Kidney capillary endothelial cell (primary cell): ENCODE data around the gene EYS.
"Not testable (repeated sequence)": the region's sequence is repeated elsewhere in the genome, so short reads cannot be mapped to it uniquely, and the experiment has no call there.

Experiments
- DNase-seq: peaks from one replicate; pipeline ENCODE4 v3.0.0-alpha.2; 2018; ENCODE audit warnings: low spot score

Gene EYS

GRCh38 chr6:65633501-65633900 lies 73.5 kb downstream of the EYS start:
- DNase-seq = no peak

- DNase-seq = no peak
Observed at GRCh38 chr6:65631711-65632110, 75.3 kb downstream of the EYS start.

GRCh38 chr6:65627434-65627999 lies 79.5 kb downstream of the EYS start:
- not testable (repeated sequence) for DNase-seq

GRCh38 chr6:65627015-65627414 lies 80.0 kb downstream of the EYS start:
- DNase-seq = no peak

- no peak for DNase-seq
Observed at GRCh38 chr6:65623566-65623965, 83.5 kb downstream of the EYS start.

- DNase-seq = no peak
Observed at GRCh38 chr6:65610746-65611145, 96.3 kb downstream of the EYS start.

GRCh38 chr6:65595540-65595939 lies 111.5 kb downstream of the EYS start:
- no peak for DNase-seq

- no peak for DNase-seq
Observed at GRCh38 chr6:65570340-65570739, 136.7 kb downstream of the EYS start.

- no peak for DNase-seq
Observed at GRCh38 chr6:65569505-65569904, 137.5 kb downstream of the EYS start.

- DNase-seq = not testable (repeated sequence)
Observed at GRCh38 chr6:65569056-65569455, 138.0 kb downstream of the EYS start.

GRCh38 chr6:65566117-65566516 lies 140.9 kb downstream of the EYS start:
- DNase-seq = no peak

- DNase-seq = no peak
Observed at GRCh38 chr6:65558071-65558470, 149.0 kb downstream of the EYS start.

- no peak for DNase-seq
Observed at GRCh38 chr6:65557224-65557623, 149.8 kb downstream of the EYS start.

GRCh38 chr6:65546894-65547293 lies 160.1 kb downstream of the EYS start:
- no peak for DNase-seq

- DNase-seq = no peak
Observed at GRCh38 chr6:65545920-65546319, 161.1 kb downstream of the EYS start.

GRCh38 chr6:65538644-65539043 lies 168.4 kb downstream of the EYS start:
- no peak for DNase-seq

- DNase-seq = no peak
Observed at GRCh38 chr6:65537600-65537999, 169.4 kb downstream of the EYS start.

GRCh38 chr6:65531533-65531932 lies 175.5 kb downstream of the EYS start:
- DNase-seq = no peak

- DNase-seq = no peak
Observed at GRCh38 chr6:65524232-65524631, 182.8 kb downstream of the EYS start.

GRCh38 chr6:65505736-65506135 lies 201.3 kb downstream of the EYS start:
- DNase-seq = no peak

GRCh38 chr6:65501045-65501444 lies 206.0 kb downstream of the EYS start:
- DNase-seq = no peak

GRCh38 chr6:65483652-65484051 lies 223.4 kb downstream of the EYS start:
- DNase-seq = not testable (repeated sequence)

- DNase-seq = no peak
Observed at GRCh38 chr6:65469650-65470049, 237.4 kb downstream of the EYS start.

GRCh38 chr6:65468307-65468706 lies 238.7 kb downstream of the EYS start:
- no peak for DNase-seq

GRCh38 chr6:65461121-65461520 lies 245.9 kb downstream of the EYS start:
- DNase-seq = no peak
